Measurements from ENCODE around the gene TDRD12.

Gene TDRD12

GRCh38 chr19:32876919-32877285 lies 157.3 kb downstream of the TDRD12 start:
- no peak for DNase-seq (ENCODE audit: low spot score)
- in situ Hi-C loops (cut with MboI; ENCODE audit: low sequenced_read_pairs, unreplicated experiment): no loop called here
- no peak for TF ChIP-seq CTCF (IDR thresholded peaks at IDR 0.05; ENCODE audit: borderline replicate concordance, control extremely low read depth, extremely low read depth, insufficient read depth, missing control alignments)
